ENCODE data around the gene PDE8B.

DNA sequence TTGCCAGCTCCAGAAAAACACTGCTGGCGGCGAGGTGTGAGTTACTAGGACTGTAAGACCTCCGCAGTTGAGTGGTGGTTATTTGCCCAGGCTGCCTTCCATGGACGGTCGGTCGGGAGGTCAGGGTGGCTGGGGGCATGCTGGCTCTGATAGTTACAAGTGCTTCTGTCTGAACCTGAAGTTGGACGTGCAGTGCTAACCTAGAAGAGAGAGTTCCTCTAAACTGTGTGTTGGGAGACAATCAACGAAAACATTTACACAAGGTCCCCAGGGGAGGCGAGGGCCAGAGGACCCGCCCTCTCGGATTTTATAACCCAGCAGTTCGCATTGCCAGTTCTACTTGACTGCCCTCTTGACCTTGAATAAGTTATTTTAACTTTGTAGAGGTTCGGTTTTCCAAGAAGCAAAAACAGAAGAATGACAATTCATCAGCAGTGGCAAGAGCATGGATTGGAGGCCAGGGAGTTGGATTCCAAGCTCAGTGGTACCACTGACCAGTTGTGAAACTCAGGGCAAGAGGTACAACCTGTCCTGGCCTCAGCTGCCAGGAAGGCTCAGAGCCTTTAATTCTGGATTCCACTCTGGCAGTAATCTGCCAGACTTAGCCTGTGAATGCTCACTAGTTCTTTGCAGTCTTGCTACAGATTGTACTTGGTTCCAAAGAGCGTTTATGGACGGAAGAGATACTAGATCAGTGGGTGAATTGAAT is 28.7 kb upstream of the PDE8B start:
- TF ChIP-seq, protein P1, sequence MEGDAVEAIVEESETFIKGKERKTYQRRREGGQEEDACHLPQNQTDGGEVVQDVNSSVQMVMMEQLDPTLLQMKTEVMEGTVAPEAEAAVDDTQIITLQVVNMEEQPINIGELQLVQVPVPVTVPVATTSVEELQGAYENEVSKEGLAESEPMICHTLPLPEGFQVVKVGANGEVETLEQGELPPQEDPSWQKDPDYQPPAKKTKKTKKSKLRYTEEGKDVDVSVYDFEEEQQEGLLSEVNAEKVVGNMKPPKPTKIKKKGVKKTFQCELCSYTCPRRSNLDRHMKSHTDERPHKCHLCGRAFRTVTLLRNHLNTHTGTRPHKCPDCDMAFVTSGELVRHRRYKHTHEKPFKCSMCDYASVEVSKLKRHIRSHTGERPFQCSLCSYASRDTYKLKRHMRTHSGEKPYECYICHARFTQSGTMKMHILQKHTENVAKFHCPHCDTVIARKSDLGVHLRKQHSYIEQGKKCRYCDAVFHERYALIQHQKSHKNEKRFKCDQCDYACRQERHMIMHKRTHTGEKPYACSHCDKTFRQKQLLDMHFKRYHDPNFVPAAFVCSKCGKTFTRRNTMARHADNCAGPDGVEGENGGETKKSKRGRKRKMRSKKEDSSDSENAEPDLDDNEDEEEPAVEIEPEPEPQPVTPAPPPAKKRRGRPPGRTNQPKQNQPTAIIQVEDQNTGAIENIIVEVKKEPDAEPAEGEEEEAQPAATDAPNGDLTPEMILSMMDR (IDR thresholded peaks at IDR 0.05 in 4 of 5, conservative IDR thresholded peaks at IDR 0.05 in 1 of 5) = no peak
- TF ChIP-seq POLR2A (IDR thresholded peaks at IDR 0.05) = no peak

Data from gastrocnemius medialis (tissue), 4 donors.